Muscle layer of duodenum (tissue), 2 donors: ENCODE measurements around the gene SENP2.

Source experiments
- H3K27ac ChIP-seq: one replicate; pipeline ENCODE4 v1.7.0; 2013; ENCODE audit warnings: mild to moderate bottlenecking, low read length
- H3K27me3 ChIP-seq: one replicate; pipeline ENCODE4 v1.7.0; 2013; ENCODE audit warnings: low read depth, mild to moderate bottlenecking, control low read depth, low read length
- H3K36me3 ChIP-seq, 2 donors: one replicate each; pipeline ENCODE4 v1.7.0; 2013; ENCODE audit warnings: low read length in 2 of 2, control low read depth in 1 of 2, mild to moderate bottlenecking in 1 of 2; ENCODE audit not compliant: insufficient read depth in 2 of 2, control insufficient read depth in 1 of 2
- H3K4me1 ChIP-seq, 2 donors: one replicate each; pipeline ENCODE4 v1.7.0; 2013; ENCODE audit warnings: low read length in 2 of 2, mild to moderate bottlenecking in 2 of 2, control low read depth in 1 of 2, moderate library complexity in 1 of 2; ENCODE audit not compliant: insufficient read depth in 2 of 2, control insufficient read depth in 1 of 2
- H3K4me3 ChIP-seq, 2 donors: one replicate each; pipeline ENCODE4 v1.7.0; 2013; ENCODE audit warnings: low read length in 2 of 2, low read depth in 1 of 2, mild to moderate bottlenecking in 1 of 2
- H3K9me3 ChIP-seq, 2 donors: one replicate each; pipeline ENCODE4 v1.7.0; 2013; ENCODE audit warnings: low read length in 2 of 2, control low read depth in 1 of 2, mild to moderate bottlenecking in 1 of 2; ENCODE audit not compliant: control insufficient read depth in 1 of 2
- donor health status: healthy.

The SENP2 gene

GRCh38 chr3:185649414-185649813 is 63.3 kb downstream of the SENP2 start:
- no peaks in the 10 kb centered on the region for H3K4me1 ChIP-seq
- H3K9me3 ChIP-seq: no peaks in the 10 kb centered on the region
- no peaks in the 10 kb centered on the region for H3K27me3 ChIP-seq
- no peak overlapping the region for H3K27ac ChIP-seq
- H3K4me3 ChIP-seq: no peak overlapping the region
- no peaks in the 10 kb centered on the region for H3K36me3 ChIP-seq

- Histone ChIP-seq H3K36me3 (no peaks in the 10 kb centered on the region), H3K4me3 (no peak overlapping the region), H3K4me1 (peaks cover 0 to 8% of the 10 kb centered on the region in 2 donors), H3K27me3 (no peaks in the 10 kb centered on the region), H3K27ac (no peak overlapping the region), H3K9me3 (no peaks in the 10 kb centered on the region)
Observed at GRCh38 chr3:185651971-185652370, 65.9 kb downstream of the SENP2 start.

- Histone ChIP-seq H3K27me3 (no peaks in the 10 kb centered on the region), H3K9me3 (no peaks in the 10 kb centered on the region), H3K27ac (no peak overlapping the region), H3K36me3 (no peaks in the 10 kb centered on the region), H3K4me1 (peaks cover 0 to 9% of the 10 kb centered on the region in 2 donors), H3K4me3 (no peak overlapping the region)
Observed at GRCh38 chr3:185653949-185654757, 68.1 kb downstream of the SENP2 start.

GRCh38 chr3:185654758-185655145 is 68.7 kb downstream of the SENP2 start:
- Histone ChIP-seq H3K27ac (no peak overlapping the region), H3K4me1 (peaks cover 0 to 9% of the 10 kb centered on the region in 2 donors), H3K4me3 (no peak overlapping the region), H3K36me3 (no peaks in the 10 kb centered on the region), H3K27me3 (no peaks in the 10 kb centered on the region), H3K9me3 (no peaks in the 10 kb centered on the region)

GRCh38 chr3:185655426-185656320 is 69.6 kb downstream of the SENP2 start:
- Histone ChIP-seq H3K9me3 (no peaks in the 10 kb centered on the region), H3K4me1 (peaks cover 0 to 17% of the 10 kb centered on the region in 2 donors), H3K4me3 (no peak overlapping the region), H3K27ac (no peak overlapping the region), H3K36me3 (no peaks in the 10 kb centered on the region), H3K27me3 (no peaks in the 10 kb centered on the region)

- H3K27me3 ChIP-seq: no peaks in the 10 kb centered on the region
- no peaks in the 10 kb centered on the region for H3K9me3 ChIP-seq
- no peak overlapping the region for H3K4me3 ChIP-seq
- H3K27ac ChIP-seq: peak overlapping the region; percentile 49
- no peaks in the 10 kb centered on the region for H3K36me3 ChIP-seq
- peaks cover 0 to 21% of the 10 kb centered on the region in 2 donors for H3K4me1 ChIP-seq
Observed at GRCh38 chr3:185656321-185656840, 70.3 kb downstream of the SENP2 start.

- H3K27ac ChIP-seq: peak overlapping the region; percentile 49
- H3K27me3 ChIP-seq: no peaks in the 10 kb centered on the region
- H3K36me3 ChIP-seq: no peaks in the 10 kb centered on the region
- peaks cover 0 to 21% of the 10 kb centered on the region in 2 donors for H3K4me1 ChIP-seq
- H3K9me3 ChIP-seq: no peaks in the 10 kb centered on the region
- H3K4me3 ChIP-seq: no peak overlapping the region
Observed at GRCh38 chr3:185657211-185657610, 71.1 kb downstream of the SENP2 start.

- Histone ChIP-seq H3K9me3 (no peaks in the 10 kb centered on the region), H3K27me3 (no peaks in the 10 kb centered on the region), H3K4me1 (peaks cover 0 to 21% of the 10 kb centered on the region in 2 donors), H3K27ac (no peak overlapping the region), H3K4me3 (no peak overlapping the region), H3K36me3 (no peaks in the 10 kb centered on the region)
Observed at GRCh38 chr3:185657691-185658503, 71.8 kb downstream of the SENP2 start.

GRCh38 chr3:185658504-185658912 is 72.4 kb downstream of the SENP2 start:
- Histone ChIP-seq H3K27me3 (no peaks in the 10 kb centered on the region), H3K36me3 (no peaks in the 10 kb centered on the region), H3K27ac (no peak overlapping the region), H3K4me3 (no peak overlapping the region), H3K4me1 (peaks cover 0 to 21% of the 10 kb centered on the region in 2 donors), H3K9me3 (no peaks in the 10 kb centered on the region)

- Histone ChIP-seq H3K27ac (no peak overlapping the region), H3K9me3 (no peaks in the 10 kb centered on the region), H3K36me3 (no peaks in the 10 kb centered on the region), H3K4me3 (no peak overlapping the region), H3K4me1 (peaks cover 0 to 21% of the 10 kb centered on the region in 2 donors), H3K27me3 (no peaks in the 10 kb centered on the region)
Observed at GRCh38 chr3:185658943-185659342, 72.8 kb downstream of the SENP2 start.
